SU-DHL-6 (cell line): Measurements from ENCODE around the gene PRRG2.
A peak's percentile ranks its signal among the peaks of the same experiment; 100 is the strongest.

ENCODE experiments used
- H2AFZ ChIP-seq: fragments of 200-600 bp; sonication (generic); 2 replicates; pipeline ENCODE4 v1.6.1; 2014; ENCODE audit warnings: low read depth, mild to moderate bottlenecking, moderate library complexity, mixed read lengths, antibody characterized with exemption, low read length; ENCODE audit not compliant: severe bottlenecking
- H3F3A ChIP-seq: fragments of 200-600 bp; shearing (Covaris generic); 2 replicates; pipeline ENCODE4 v1.6.0; 2016; ENCODE audit warnings: antibody characterized with exemption, mild to moderate bottlenecking; ENCODE audit not compliant: insufficient read depth
- H3K27ac ChIP-seq: fragments of 200-600 bp; sonication (generic); 2 replicates; pipeline ENCODE4 v1.5.1; 2016; ENCODE audit warnings: low read depth, mild to moderate bottlenecking, low read length, moderate library complexity, mixed read lengths
- H3K27me3 ChIP-seq: fragments of 200-600 bp; sonication (generic), shearing (Covaris generic); 2 replicates; pipeline ENCODE4 v1.6.0; 2014; ENCODE audit warnings: mild to moderate bottlenecking, low read length
- H3K36me3 ChIP-seq: fragments of 200-600 bp; sonication (generic); 2 replicates; pipeline ENCODE4 v1.6.1; 2014; ENCODE audit warnings: mild to moderate bottlenecking, low read length, mixed read lengths
- H3K4me2 ChIP-seq: fragments of 300-600, 200-600 bp; shearing (Covaris generic), sonication (generic); 2 replicates; pipeline ENCODE4 v1.6.0; 2014; ENCODE audit warnings: low read length, low read depth, mild to moderate bottlenecking; ENCODE audit not compliant: poor library complexity, severe bottlenecking
- H3K4me3 ChIP-seq: fragments of 200-600 bp; sonication (generic); 2 replicates; pipeline ENCODE4 v1.5.1; 2014; ENCODE audit warnings: antibody characterized with exemption, low read length, mild to moderate bottlenecking, mixed read lengths; ENCODE audit not compliant: insufficient read depth, poor library complexity, severe bottlenecking
- H3K79me2 ChIP-seq: fragments of 200-600 bp; sonication (generic); 2 replicates; pipeline ENCODE4 v1.6.1; 2014; ENCODE audit warnings: mild to moderate bottlenecking, low read length, moderate library complexity; ENCODE audit not compliant: insufficient read depth
- H3K9ac ChIP-seq: fragments of 200-600 bp; sonication (generic); 2 replicates; pipeline ENCODE4 v1.7.0; 2014; ENCODE audit warnings: mild to moderate bottlenecking, low read length
- H3K9me2 ChIP-seq: fragments of 200-600 bp; sonication (generic); replicated peaks from 2 replicates; pipeline ENCODE4 v1.6.1; 2014; ENCODE audit warnings: low read length; ENCODE audit not compliant: insufficient read depth
- H3K9me3 ChIP-seq: fragments of 200-600 bp; sonication (generic); 2 replicates; pipeline ENCODE4 v1.6.1; 2014; ENCODE audit warnings: low read length, mixed read lengths; ENCODE audit not compliant: insufficient read depth
- H4K20me1 ChIP-seq: fragments of 200-600 bp; sonication (generic); 2 replicates; pipeline ENCODE4 v1.6.1; 2014; ENCODE audit warnings: low read depth, mild to moderate bottlenecking, antibody characterized with exemption, low read length, moderate library complexity, mixed read lengths
- CTCF ChIP-seq: fragments of 200-600 bp; sonication (generic); IDR thresholded peaks from one replicate; pipeline ENCODE4 v1.5.1; 2017; ENCODE audit warnings: antibody characterized with exemption, mild to moderate bottlenecking, low read length, moderate library complexity; ENCODE audit not compliant: insufficient read depth, poor library complexity, severe bottlenecking
- EZH2phosphoT487 ChIP-seq: fragments of 200-600 bp; sonication (generic), shearing (Covaris generic); conservative IDR thresholded peaks from 2 replicates; pipeline ENCODE4 v1.6.1; 2018; ENCODE audit warnings: mild to moderate bottlenecking, antibody characterized with exemption, low read length, moderate library complexity, mixed read lengths

PRRG2 gene

GRCh38 chr19:49570138-49570856 lies 10.8 kb upstream of the PRRG2 start:
- H3K27ac ChIP-seq, result no peak overlapping the region
- H2AFZ ChIP-seq, result no peak overlapping the region
- TF ChIP-seq EZH2phosphoT487, result no peak
- TF ChIP-seq CTCF, result peak; percentile 98
- H3K79me2 ChIP-seq, result peaks cover 57% of the 10 kb centered on the region
- H3K9me3 ChIP-seq, result no peaks in the 10 kb centered on the region
- H4K20me1 ChIP-seq, result no peaks in the 10 kb centered on the region
- no peaks in the 10 kb centered on the region for H3F3A ChIP-seq
- no peak overlapping the region for H3K9ac ChIP-seq
- no peaks in the 10 kb centered on the region for H3K27me3 ChIP-seq
- no peak overlapping the region for H3K4me3 ChIP-seq
- no peaks in the 10 kb centered on the region for H3K36me3 ChIP-seq
- peak overlapping the region; percentile 3 for H3K4me2 ChIP-seq
- no peaks in the 10 kb centered on the region for H3K9me2 ChIP-seq

- no peak for TF ChIP-seq CTCF
- no peak for TF ChIP-seq EZH2phosphoT487
- no peaks in the 10 kb centered on the region for H3K9me2 ChIP-seq
- H3K9ac ChIP-seq, result no peak overlapping the region
- H3K79me2 ChIP-seq, result peaks cover 55% of the 10 kb centered on the region
- no peak overlapping the region for H2AFZ ChIP-seq
- no peaks in the 10 kb centered on the region for H3K27me3 ChIP-seq
- H3K4me3 ChIP-seq, result no peak overlapping the region
- no peaks in the 10 kb centered on the region for H3K9me3 ChIP-seq
- H3F3A ChIP-seq, result peaks cover 2% of the 10 kb centered on the region; the same call in 1 of the 2 replicates
- H4K20me1 ChIP-seq, result no peaks in the 10 kb centered on the region
- H3K36me3 ChIP-seq, result 0 out of 2 replicates have a peak, but pooled peaks cover 1% of the 10 kb centered on the region
- H3K27ac ChIP-seq, result no peak overlapping the region
- no peak overlapping the region for H3K4me2 ChIP-seq
Observed at GRCh38 chr19:49570997-49571676, 10.0 kb upstream of the PRRG2 start.

GRCh38 chr19:49573009-49573408 lies 8.1 kb upstream of the PRRG2 start:
- no peak overlapping the region for H3K4me2 ChIP-seq
- H3K9me3 ChIP-seq, result no peaks in the 10 kb centered on the region
- H3K9me2 ChIP-seq, result no peaks in the 10 kb centered on the region
- TF ChIP-seq CTCF (no peak), EZH2phosphoT487 (no peak)
- no peak overlapping the region for H3K9ac ChIP-seq
- no peaks in the 10 kb centered on the region for H3K27me3 ChIP-seq
- H3K4me3 ChIP-seq, result no peak overlapping the region
- H3K79me2 ChIP-seq, result peaks cover 52% of the 10 kb centered on the region
- H3K36me3 ChIP-seq, result 0 out of 2 replicates have a peak, but pooled peaks cover 4% of the 10 kb centered on the region
- H2AFZ ChIP-seq, result no peak overlapping the region
- peaks cover 3% of the 10 kb centered on the region; the same call in 1 of the 2 replicates for H3F3A ChIP-seq
- H3K27ac ChIP-seq, result no peak overlapping the region
- no peaks in the 10 kb centered on the region for H4K20me1 ChIP-seq
